ENCODE results near the gene ANKHD1.

Gene ANKHD1

GRCh38 chr5:140587495-140587894 lies 185.9 kb downstream of the ANKHD1 start:
- H3K79me2 ChIP-seq (ENCODE audit: low read length) = no peaks in the 10 kb centered on the region
- no peak overlapping the region for H2AFZ ChIP-seq (ENCODE audit: low read depth, low read length)
- no peak overlapping the region for H3K9ac ChIP-seq (ENCODE audit: low read length)
- no peaks in the 10 kb centered on the region for H4K20me1 ChIP-seq (ENCODE audit: insufficient read depth, low read length)
- no peaks in the 10 kb centered on the region for H3K4me1 ChIP-seq (ENCODE audit: low read length)
- no peaks in the 10 kb centered on the region for H3K36me3 ChIP-seq (replicated peaks; ENCODE audit: low read depth, low read length)
- H3K27ac ChIP-seq (ENCODE audit: low read length) = no peak overlapping the region
- H3K4me2 ChIP-seq (ENCODE audit: low read length) = no peak overlapping the region
- no peak overlapping the region for H3K4me3 ChIP-seq (ENCODE audit: low read length)
- H3K9me3 ChIP-seq (ENCODE audit: insufficient read depth, low read length) = no peaks in the 10 kb centered on the region
- no peaks in the 10 kb centered on the region for H3K27me3 ChIP-seq (ENCODE audit: low read depth, low read length)
- no peak for TF ChIP-seq EZH2phosphoT487 (IDR thresholded peaks at IDR 0.05; ENCODE audit: low read depth)
- TF ChIP-seq CTCF (IDR thresholded peaks at IDR 0.05; ENCODE audit: low read depth, low read length) = no peak

- Histone ChIP-seq H3K4me2 (ENCODE audit: low read length) (no peak overlapping the region), H3K36me3 (replicated peaks; ENCODE audit: low read depth, low read length) (no peaks in the 10 kb centered on the region), H3K27ac (ENCODE audit: low read length) (no peak overlapping the region), H3K4me1 (ENCODE audit: low read length) (no peaks in the 10 kb centered on the region), H3K79me2 (ENCODE audit: low read length) (no peaks in the 10 kb centered on the region), H3K4me3 (ENCODE audit: low read length) (no peak overlapping the region), H2AFZ (ENCODE audit: low read depth, low read length) (no peak overlapping the region), H3K27me3 (ENCODE audit: low read depth, low read length) (no peaks in the 10 kb centered on the region), H3K9me3 (ENCODE audit: insufficient read depth, low read length) (no peaks in the 10 kb centered on the region), H4K20me1 (ENCODE audit: insufficient read depth, low read length) (no peaks in the 10 kb centered on the region), H3K9ac (ENCODE audit: low read length) (no peak overlapping the region)
- TF ChIP-seq EZH2phosphoT487 (IDR thresholded peaks at IDR 0.05; ENCODE audit: low read depth) (no peak), CTCF (IDR thresholded peaks at IDR 0.05; ENCODE audit: low read depth, low read length) (no peak)
Observed at GRCh38 chr5:140588311-140589070, 186.9 kb downstream of the ANKHD1 start.
